Astrocyte of the hippocampus (primary cell): ENCODE data around the gene KLF1.
"Not testable (repeated sequence)": the region's sequence is repeated elsewhere in the genome, so short reads cannot be mapped to it uniquely, and the experiment has no call there.

Experiments
- DNase-seq: peaks from one replicate; pipeline ENCODE4 v3.0.0; 2011; ENCODE audit warnings: low read depth, low spot score

The KLF1 gene

GRCh38 chr19:12867120-12868099 is 19.6 kb downstream of the KLF1 start:
- peak; percentile 83 for DNase-seq

- no peak for DNase-seq
Observed at GRCh38 chr19:12866416-12867119, 20.4 kb downstream of the KLF1 start.

GRCh38 chr19:12865746-12866415 is 21.1 kb downstream of the KLF1 start:
- no peak for DNase-seq

GRCh38 chr19:12864721-12865715 is 22.0 kb downstream of the KLF1 start:
- DNase-seq, result no peak

GRCh38 chr19:12864143-12864542 is 22.9 kb downstream of the KLF1 start:
- no peak for DNase-seq

- no peak for DNase-seq
Observed at GRCh38 chr19:12859546-12859945, 27.5 kb downstream of the KLF1 start.

GRCh38 chr19:12858041-12858928 is 28.7 kb downstream of the KLF1 start:
- DNase-seq, result no peak

- no peak for DNase-seq
Observed at GRCh38 chr19:12856653-12857052, 30.3 kb downstream of the KLF1 start.

DNA sequence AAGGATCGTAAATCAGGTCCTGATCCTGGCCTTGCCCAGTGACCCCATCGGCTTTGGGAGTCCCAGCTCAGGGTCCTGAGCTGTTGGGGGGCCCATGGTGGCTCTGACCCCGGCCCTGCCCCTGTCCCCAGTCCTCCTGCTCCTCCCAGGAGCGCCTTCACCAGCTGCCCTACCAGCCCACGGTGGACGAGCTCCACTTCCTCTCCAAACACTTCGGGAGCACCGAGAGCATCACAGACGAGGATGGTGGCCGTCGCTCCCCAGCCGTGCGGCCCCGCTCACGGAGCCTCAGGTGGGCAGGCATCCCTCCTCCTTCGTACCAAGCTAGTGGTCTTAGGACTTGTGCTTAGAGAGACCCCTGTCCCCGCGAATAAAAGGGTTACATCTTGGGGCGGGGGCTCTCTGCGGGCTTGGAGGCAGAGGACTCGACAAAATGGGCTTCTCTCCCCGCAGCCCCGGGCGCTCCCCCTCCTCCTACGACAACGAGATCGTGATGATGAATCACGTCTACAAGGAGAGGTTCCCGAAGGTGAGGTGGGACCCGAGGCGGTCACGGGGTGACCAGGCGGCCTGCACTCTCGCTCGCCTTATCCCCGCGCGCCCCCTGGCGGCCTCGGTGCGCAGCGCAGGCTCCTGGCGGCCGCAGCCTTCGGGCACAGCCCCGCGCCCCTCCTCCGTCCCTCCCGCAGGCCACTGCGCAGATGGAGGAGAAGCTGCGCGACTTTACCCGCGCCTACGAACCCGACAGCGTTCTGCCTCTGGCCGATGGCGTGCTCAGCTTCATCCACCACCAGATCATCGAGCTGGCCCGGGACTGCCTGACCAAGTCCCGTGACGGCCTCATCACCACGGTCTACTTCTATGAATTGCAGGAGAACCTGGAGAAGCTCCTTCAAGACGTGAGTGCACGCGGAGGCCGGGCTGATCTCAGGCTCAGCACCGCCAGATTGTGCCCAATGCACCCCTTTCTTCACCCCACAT is 39.6 kb downstream of the KLF1 start:
- DNase-seq, result peak; percentile 93

- not testable (repeated sequence) for DNase-seq
Observed at GRCh38 chr19:12846613-12847012, 40.4 kb downstream of the KLF1 start.

DNA sequence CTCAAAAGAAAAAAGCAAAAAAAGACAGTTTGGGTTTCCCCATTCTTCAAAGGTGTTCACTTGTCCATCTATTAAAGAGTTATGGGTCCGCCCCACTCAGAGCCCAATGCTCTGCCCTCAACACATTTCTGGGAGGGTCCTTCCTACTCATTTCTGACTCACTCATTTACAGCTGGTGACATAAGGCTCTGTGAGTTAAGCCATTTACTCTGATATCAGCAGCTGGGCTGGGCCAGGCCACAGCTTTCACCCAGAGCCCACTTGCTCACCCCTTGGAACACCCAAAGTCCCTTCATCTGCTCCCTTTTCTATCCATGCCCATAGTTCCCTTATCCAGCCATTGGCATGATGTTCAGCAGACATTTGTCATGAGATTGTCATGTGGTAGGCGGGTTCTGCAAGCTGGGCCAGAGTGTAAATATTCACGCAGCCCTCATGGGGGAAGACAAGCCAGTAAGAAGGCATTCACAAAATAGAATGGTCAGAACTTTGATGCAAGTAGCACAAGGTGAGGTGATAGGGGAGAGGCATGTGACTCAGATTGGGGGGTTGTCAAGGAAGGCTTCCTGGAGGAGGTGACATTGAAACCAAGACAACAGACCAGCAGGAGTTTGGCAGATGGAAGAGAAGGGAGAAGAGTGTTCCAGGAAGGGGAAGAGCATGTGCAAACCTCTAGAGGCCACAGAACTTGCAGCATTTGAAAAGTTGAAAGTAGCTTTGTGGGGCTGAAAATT is 42.8 kb downstream of the KLF1 start:
- DNase-seq, result no peak

DNA sequence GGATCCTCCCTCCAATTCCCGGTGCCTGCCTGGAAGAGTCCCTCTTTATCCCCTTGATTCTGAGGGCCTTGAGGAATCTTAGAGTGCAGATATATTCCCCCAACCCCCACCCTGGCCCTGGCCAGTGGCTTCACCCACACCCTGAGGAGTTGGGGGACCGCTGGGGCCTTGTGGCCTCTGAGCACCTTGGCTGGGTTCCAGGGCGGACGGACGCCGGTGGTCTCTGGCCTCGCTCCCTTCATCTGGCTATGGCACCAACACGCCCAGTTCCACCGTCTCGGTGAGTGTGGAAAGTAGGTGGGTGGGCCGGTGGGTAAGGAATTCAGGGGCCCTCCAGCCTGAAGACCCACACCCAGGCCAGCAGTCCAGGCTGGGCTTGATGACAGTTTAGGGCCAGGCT is 43.7 kb downstream of the KLF1 start:
- DNase-seq, result no peak

- DNase-seq, result no peak
Observed at GRCh38 chr19:12842511-12842910, 44.5 kb downstream of the KLF1 start.

DNA sequence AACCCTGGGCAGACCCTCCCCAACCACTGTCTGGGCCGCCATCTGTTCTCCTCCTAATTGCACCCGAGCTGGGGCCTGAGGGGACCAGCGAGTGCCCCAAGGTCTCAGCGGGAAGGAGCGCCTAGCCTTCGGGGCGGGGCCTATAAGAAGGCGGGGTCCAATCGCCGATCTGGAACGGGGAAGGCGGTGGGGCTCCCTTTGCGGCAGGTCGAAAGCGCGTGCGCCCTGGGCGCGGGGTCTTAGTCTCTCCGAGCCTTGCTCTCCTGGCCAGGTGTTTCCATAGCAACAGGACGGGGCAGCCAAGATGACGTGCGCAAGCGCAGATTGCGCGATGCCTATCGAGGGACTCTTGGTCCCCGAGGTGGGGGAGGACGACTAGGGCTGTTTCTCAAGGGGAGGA is 45.9 kb downstream of the KLF1 start:
- peak; percentile 79 for DNase-seq

DNA sequence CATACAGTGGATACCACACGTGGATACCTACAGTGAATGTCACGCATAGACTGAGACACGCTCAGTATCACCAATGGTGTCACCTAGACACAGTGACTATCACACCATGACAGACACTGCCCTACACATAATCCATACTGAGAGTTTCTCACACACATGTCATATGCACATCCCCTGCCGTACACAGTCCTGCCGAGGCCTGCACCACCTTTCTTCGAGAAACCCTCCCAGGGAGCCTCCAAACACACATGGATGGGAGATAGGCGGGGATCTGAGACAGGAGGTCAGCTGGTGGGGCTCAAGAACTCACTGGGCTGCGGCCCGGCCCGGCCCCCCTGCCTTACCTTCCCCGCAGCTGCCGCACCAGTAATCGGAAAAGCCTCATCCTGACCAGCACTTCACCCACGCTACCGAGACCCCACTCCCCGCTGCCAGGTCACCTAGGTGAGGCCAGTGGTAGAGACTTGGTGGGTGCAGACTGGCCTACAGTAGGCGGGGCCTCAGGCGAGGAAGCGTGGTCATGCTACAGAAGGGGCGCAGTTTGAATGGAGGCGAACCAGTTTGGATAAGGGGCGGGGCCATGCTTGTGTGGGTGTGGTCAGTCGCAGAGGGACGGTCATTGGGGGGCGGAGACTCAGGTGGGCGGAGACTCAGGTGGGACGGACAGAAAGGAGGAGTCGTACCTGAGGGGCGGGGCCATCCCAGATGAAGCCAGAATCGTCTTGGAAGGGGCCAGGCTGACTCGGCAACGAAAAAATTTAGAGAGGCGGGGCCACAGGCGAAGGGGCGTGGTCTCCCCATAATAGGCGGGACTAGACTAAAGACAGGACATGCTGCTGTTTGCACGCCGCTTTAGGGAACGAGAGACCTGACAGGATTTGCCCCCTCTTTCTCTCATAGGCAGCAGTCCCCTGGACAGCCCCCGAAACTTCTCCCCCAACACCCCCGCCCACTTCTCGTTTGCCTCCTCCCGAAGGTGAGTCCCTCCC is 46.6 kb downstream of the KLF1 start:
- DNase-seq, result peak; percentile 86

- no peak for DNase-seq
Observed at GRCh38 chr19:12838886-12839756, 47.9 kb downstream of the KLF1 start.
